ENCODE data around the gene ITGA5. TPM values are rescaled to one million over a fixed set of nuclear protein-coding genes. Genes with fewer than 3 reads are reported as not detected.

The ITGA5 gene
- 100 to 1,000 TPM in 1 of 2 donors, 1 to 10 TPM in 1; 7.8 to 120 TPM for total RNA-seq

- Histone ChIP-seq H3K27ac (peak within 1 kb of the TSS; percentile 88), H3K4me3 (peak within 1 kb of the TSS; percentile 52), H3K27me3 (peaks cover 14% of the 10 kb centered on the region), H3K36me3 (no peaks in the 10 kb centered on the region), H3K9me3 (no peaks in the 10 kb centered on the region), H3K4me1 (no peaks in the 10 kb centered on the region), H3K9ac (ENCODE audit: low read depth in 2 of 2, low read length in 2 of 2) (peak within 1 kb of the TSS; percentile 66 to 76)
- TF ChIP-seq CTCF (IDR thresholded peaks at IDR 0.05) = no peak
- DNase-seq = peak; percentile 63
- intact Hi-C loops (cut with DNase I) = no loop called here
These were observed at the start of gene ITGA5 for GRCh38 chr12:54419088-54419887. TSS of gene ITGA5 (minus strand) at chr12:54419266. CDS start at chr12:54419198, 68 bp downstream.

GRCh38 chr12:54465857-54466523 lies 46.9 kb upstream of the ITGA5 start:
- no peak overlapping the region for H3K9ac ChIP-seq (ENCODE audit: low read depth in 2 of 2, low read length in 2 of 2)
- no peak for DNase-seq
- H3K9me3 ChIP-seq = no peaks in the 10 kb centered on the region
- no peak overlapping the region for H3K4me3 ChIP-seq
- H3K27ac ChIP-seq = no peak overlapping the region
- H3K36me3 ChIP-seq = no peaks in the 10 kb centered on the region
- no peaks in the 10 kb centered on the region for H3K27me3 ChIP-seq
- no peak for TF ChIP-seq CTCF (IDR thresholded peaks at IDR 0.05)
- intact Hi-C loops (cut with DNase I) = no loop called here
- H3K4me1 ChIP-seq = no peaks in the 10 kb centered on the region

- no peak overlapping the region for H3K9ac ChIP-seq (ENCODE audit: low read depth in 2 of 2, low read length in 2 of 2)
- TF ChIP-seq CTCF (IDR thresholded peaks at IDR 0.05) = no peak
- H3K36me3 ChIP-seq = no peaks in the 10 kb centered on the region
- H3K4me1 ChIP-seq = no peaks in the 10 kb centered on the region
- intact Hi-C loops (cut with DNase I) = no loop called here
- H3K4me3 ChIP-seq = no peak overlapping the region
- no peaks in the 10 kb centered on the region for H3K27me3 ChIP-seq
- DNase-seq = no peak
- H3K9me3 ChIP-seq = no peaks in the 10 kb centered on the region
- no peak overlapping the region for H3K27ac ChIP-seq
These were observed 44.4 kb upstream of the ITGA5 start for GRCh38 chr12:54463484-54463883.

GRCh38 chr12:54463034-54463433 lies 44.0 kb upstream of the ITGA5 start:
- intact Hi-C loops (cut with DNase I) = no loop called here
- Histone ChIP-seq H3K9ac (ENCODE audit: low read depth in 2 of 2, low read length in 2 of 2) (no peak overlapping the region), H3K36me3 (no peaks in the 10 kb centered on the region), H3K27me3 (no peaks in the 10 kb centered on the region), H3K4me3 (no peak overlapping the region), H3K4me1 (no peaks in the 10 kb centered on the region), H3K9me3 (no peaks in the 10 kb centered on the region), H3K27ac (no peak overlapping the region)
- DNase-seq = no peak
- TF ChIP-seq CTCF (IDR thresholded peaks at IDR 0.05) = no peak

GRCh38 chr12:54460317-54460923 lies 41.4 kb upstream of the ITGA5 start:
- H3K4me1 ChIP-seq = no peaks in the 10 kb centered on the region
- no peaks in the 10 kb centered on the region for H3K9me3 ChIP-seq
- no peak for TF ChIP-seq CTCF (IDR thresholded peaks at IDR 0.05)
- H3K9ac ChIP-seq (ENCODE audit: low read depth in 2 of 2, low read length in 2 of 2) = no peak overlapping the region
- H3K27ac ChIP-seq = no peak overlapping the region
- DNase-seq = no peak
- no peaks in the 10 kb centered on the region for H3K36me3 ChIP-seq
- H3K4me3 ChIP-seq = no peak overlapping the region
- no peaks in the 10 kb centered on the region for H3K27me3 ChIP-seq
- intact Hi-C loops (cut with DNase I) = no loop called here
